ENCODE data around the gene KDELR1.

DNA sequence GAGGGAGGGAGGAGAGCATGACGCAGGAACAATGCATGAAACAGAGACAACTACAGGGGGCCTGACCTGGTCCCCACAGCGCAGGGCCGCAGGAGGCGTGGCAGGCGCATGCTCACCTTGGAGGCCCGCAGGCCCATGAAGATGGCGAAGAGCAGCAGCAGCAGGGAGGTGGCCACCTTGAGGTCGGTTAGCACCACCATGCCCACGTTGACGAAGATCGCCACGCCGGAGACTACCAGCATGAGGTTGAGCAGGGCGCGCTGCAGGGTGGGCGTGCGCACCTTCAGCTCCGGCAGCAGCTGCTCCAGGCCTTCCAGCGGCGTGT is 49.0 kb downstream of the KDELR1 start:
- TF ChIP-seq POLR2AphosphoS5 (IDR thresholded peaks at IDR 0.05; ENCODE audit: low read depth, low read length) (no peak), POLR2A (IDR thresholded peaks at IDR 0.05; ENCODE audit: low read depth, low read length) (no peak)
